ENCODE data around the gene CD58. TPM values are rescaled to one million over a fixed set of nuclear protein-coding genes. Genes with fewer than 3 reads are reported as not detected.

CD58 gene
- total and polyA plus RNA-seq, 9 of the 15 experiments (the other 6 are each of a cell fraction or from before 2014, with no cell fraction given): 18.1 to 113 (median 37.4) TPM

GRCh38 chr1:116556289-116557006, 14.4 kb downstream of the CD58 start (continued):
- peak; percentile 68 for TF ChIP-seq JUN (IDR thresholded peaks at IDR 0.05; ENCODE audit: borderline replicate concordance, low read depth, low read length)
- TF ChIP-seq JUN (CRISPR knock-in tag; IDR thresholded peaks at IDR 0.05; ENCODE audit: borderline replicate concordance): no peak
- TF ChIP-seq E2F1 (CRISPR knock-in tag; IDR thresholded peaks at IDR 0.05): no peak
- no peak for TF ChIP-seq HSF4 (CRISPR knock-in tag; IDR thresholded peaks at IDR 0.05; ENCODE audit: borderline replicate concordance)
- TF ChIP-seq ZFP1 (CRISPR knock-in tag; IDR thresholded peaks at IDR 0.05): no peak
- TF ChIP-seq EHMT2 (IDR thresholded peaks at IDR 0.05): peak; percentile 72
- no peak for TF ChIP-seq CLOCK (CRISPR knock-in tag; IDR thresholded peaks at IDR 0.05; ENCODE audit: borderline replicate concordance)
- TF ChIP-seq TCF3 (CRISPR knock-in tag; IDR thresholded peaks at IDR 0.05): peak; percentile 45
- TF ChIP-seq THRAP3 (IDR thresholded peaks at IDR 0.05; ENCODE audit: borderline replicate concordance): no peak
- peak; percentile 91 for TF ChIP-seq FOSL1 (tag; conservative IDR thresholded peaks at IDR 0.05)
- no peak for TF ChIP-seq MBD1 (CRISPR knock-in tag; IDR thresholded peaks at IDR 0.05)
- no peak for TF ChIP-seq KDM4B (IDR thresholded peaks at IDR 0.05; ENCODE audit: borderline replicate concordance in 2 of 2, low read depth in 1 of 2)
- no peak for TF ChIP-seq SUPT5H (IDR thresholded peaks at IDR 0.05)
- TF ChIP-seq E2F4 (CRISPR knock-in tag; IDR thresholded peaks at IDR 0.05; ENCODE audit: low read depth): no peak
- TF ChIP-seq E2F3 (CRISPR knock-in tag; IDR thresholded peaks at IDR 0.05): no peak
- no peak for TF ChIP-seq HCFC1 (IDR thresholded peaks at IDR 0.05; ENCODE audit: low read depth, low read length)
- TF ChIP-seq ZNF512 (tag; IDR thresholded peaks at IDR 0.05): no peak
- no peak for TF ChIP-seq MCM7 (IDR thresholded peaks at IDR 0.05)
- no peak for TF ChIP-seq SNRNP70 (optimal IDR thresholded peaks at IDR 0.05; ENCODE audit: low read depth, low read length)
- no peak for TF ChIP-seq ZBTB7A (IDR thresholded peaks at IDR 0.05; ENCODE audit: borderline replicate concordance, control insufficient read depth, low read depth, low read length)
- TF ChIP-seq MAFF (IDR thresholded peaks at IDR 0.05; ENCODE audit: low read length): no peak
